ENCODE results near the gene HIPK2. TPM values are rescaled to one million over a fixed set of nuclear protein-coding genes. Genes with fewer than 3 reads are reported as not detected.

Gene HIPK2
- total and polyA plus RNA-seq, 2 donors (not counting 3 experiments of a cell fraction or from before 2014, with no cell fraction given), result 9.0 to 43.8 TPM

GRCh38 chr7:139675127-139676125, 102.4 kb downstream of the HIPK2 start:
- no peaks in the 10 kb centered on the region for H3K27me3 ChIP-seq (ENCODE audit: control insufficient read depth in 2 of 2, insufficient read depth in 2 of 2, low read length in 2 of 2)
- H3K4me3 ChIP-seq (replicated peaks in 1 of 3; ENCODE audit: insufficient read depth in 1 of 3, low read depth in 1 of 3, low read length in 3 of 3), result no peak overlapping the region
- peaks cover 14% of the 10 kb centered on the region for H3K79me2 ChIP-seq (ENCODE audit: control insufficient read depth, insufficient read depth, low read length)
- H3K4me2 ChIP-seq (ENCODE audit: insufficient read depth, low read length), result no peak overlapping the region
- H3K27ac ChIP-seq (ENCODE audit: insufficient read depth, low read depth, low read length), result no peak overlapping the region
- H4K20me1 ChIP-seq (replicated peaks; ENCODE audit: control insufficient read depth, extremely low read depth, insufficient read depth, low read length), result no peaks in the 10 kb centered on the region
- TF ChIP-seq FOS (IDR thresholded peaks at IDR 0.05; ENCODE audit: borderline replicate concordance, insufficient read depth, low read length) (no peak), EZH2 (IDR thresholded peaks at IDR 0.05; ENCODE audit: borderline replicate concordance, low read depth, low read length, severe bottlenecking) (no peak), JUN (IDR thresholded peaks at IDR 0.05; ENCODE audit: borderline replicate concordance, insufficient read depth, insufficient read length, low read depth) (no peak), POLR2AphosphoS5 (IDR thresholded peaks at IDR 0.05; ENCODE audit: insufficient read depth, low read depth, low read length) (no peak), MAX (IDR thresholded peaks at IDR 0.05; ENCODE audit: insufficient read depth, insufficient read length) (no peak), POLR2A (IDR thresholded peaks at IDR 0.05; ENCODE audit: low read depth, low read length) (no peak), CTCF (IDR thresholded peaks at IDR 0.05; ENCODE audit: extremely low read depth in 1 of 2, insufficient read depth in 1 of 2, low read depth in 1 of 2, low read length in 2 of 2) (no peak), GATA2 (IDR thresholded peaks at IDR 0.05; ENCODE audit: insufficient read depth, insufficient read length, low read depth, low read length) (no peak), MYC (IDR thresholded peaks at IDR 0.05; ENCODE audit: low read depth, low read length) (no peak)
- no peaks in the 10 kb centered on the region for H3K36me3 ChIP-seq (ENCODE audit: control insufficient read depth in 2 of 2, extremely low read depth in 1 of 2, insufficient read depth in 2 of 2, low read length in 2 of 2)
- no TSS peak for BruUV-seq (replicated peaks)
- H2AFZ ChIP-seq (ENCODE audit: low read depth, low read length), result no peak overlapping the region
- ChIA-PET POLR2A (no interaction called here), CTCF (no interaction called here)
- peaks cover 18% of the 10 kb centered on the region for H3K4me1 ChIP-seq (ENCODE audit: control insufficient read depth, extremely low read depth, insufficient read depth, low read length)
- no peaks in the 10 kb centered on the region for H3K9me1 ChIP-seq (replicated peaks; ENCODE audit: control insufficient read depth, extremely low read depth, insufficient read depth, low read length)
- dilution Hi-C loops (cut with MboI; ENCODE audit: extremely low pct_ligation_motif_present, low sequenced_read_pairs) (no loop called here), intact Hi-C loops (cut with micrococcal nuclease) (no loop called here)
- FAIRE-seq (no peak), DNase-seq (ENCODE audit: low read depth, low spot score) (no peak)
- H3K9ac ChIP-seq (replicated peaks; ENCODE audit: extremely low read depth, insufficient read depth, low read length), result no peak overlapping the region
- H3K9me3 ChIP-seq (replicated peaks; ENCODE audit: control insufficient read depth, insufficient read depth, low read length), result no peaks in the 10 kb centered on the region

Data from endothelial cell of umbilical vein (primary cell).